Measurements from ENCODE around the gene DYNLT2. TPM values are rescaled to one million over a fixed set of nuclear protein-coding genes. Genes with fewer than 3 reads are reported as not detected.
A peak's percentile ranks its signal among the peaks of the same experiment; 100 is the strongest.
"Not testable (repeated sequence)": the region's sequence is repeated elsewhere in the genome, so short reads cannot be mapped to it uniquely, and the experiment has no call there.

DYNLT2 gene
- total RNA-seq, 1 donor from 2014 or later: 1.6 TPM

DNA sequence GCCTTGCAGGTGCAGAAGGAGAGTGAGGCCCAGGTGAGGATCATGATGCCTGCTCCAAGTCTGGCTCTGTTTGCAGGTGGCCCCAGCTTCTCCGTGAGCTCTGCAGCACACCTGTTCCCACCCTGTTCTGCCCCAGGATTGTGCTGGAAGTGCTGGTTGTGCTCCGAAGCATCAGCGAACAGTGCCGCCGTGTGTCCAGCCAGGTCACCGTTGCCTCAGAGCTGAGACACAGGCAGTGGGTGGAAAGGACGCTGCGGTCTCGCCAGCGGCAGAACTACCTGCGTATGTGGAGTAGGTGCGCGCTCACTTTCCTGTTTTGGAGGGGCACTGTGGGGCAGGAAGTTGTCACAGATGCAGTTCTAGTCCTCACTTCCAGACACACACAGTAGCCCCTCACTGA lies 25.0 kb upstream of the DYNLT2 start:
- Histone ChIP-seq H3K27ac (no peak overlapping the region), H3K4me3 (no peak overlapping the region), H3K4me1 (no peaks in the 10 kb centered on the region), H3K36me3 (peaks cover 71% of the 10 kb centered on the region), H3K27me3 (ENCODE audit: low read depth) (no peaks in the 10 kb centered on the region), H3K9me3 (no peaks in the 10 kb centered on the region)
- DNase-seq: no peak
- TF ChIP-seq, protein P1, sequence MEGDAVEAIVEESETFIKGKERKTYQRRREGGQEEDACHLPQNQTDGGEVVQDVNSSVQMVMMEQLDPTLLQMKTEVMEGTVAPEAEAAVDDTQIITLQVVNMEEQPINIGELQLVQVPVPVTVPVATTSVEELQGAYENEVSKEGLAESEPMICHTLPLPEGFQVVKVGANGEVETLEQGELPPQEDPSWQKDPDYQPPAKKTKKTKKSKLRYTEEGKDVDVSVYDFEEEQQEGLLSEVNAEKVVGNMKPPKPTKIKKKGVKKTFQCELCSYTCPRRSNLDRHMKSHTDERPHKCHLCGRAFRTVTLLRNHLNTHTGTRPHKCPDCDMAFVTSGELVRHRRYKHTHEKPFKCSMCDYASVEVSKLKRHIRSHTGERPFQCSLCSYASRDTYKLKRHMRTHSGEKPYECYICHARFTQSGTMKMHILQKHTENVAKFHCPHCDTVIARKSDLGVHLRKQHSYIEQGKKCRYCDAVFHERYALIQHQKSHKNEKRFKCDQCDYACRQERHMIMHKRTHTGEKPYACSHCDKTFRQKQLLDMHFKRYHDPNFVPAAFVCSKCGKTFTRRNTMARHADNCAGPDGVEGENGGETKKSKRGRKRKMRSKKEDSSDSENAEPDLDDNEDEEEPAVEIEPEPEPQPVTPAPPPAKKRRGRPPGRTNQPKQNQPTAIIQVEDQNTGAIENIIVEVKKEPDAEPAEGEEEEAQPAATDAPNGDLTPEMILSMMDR (IDR thresholded peaks at IDR 0.05): no peak
- ATAC-seq: no peak
- intact Hi-C loops (cut with DNase I): no loop called here

GRCh38 chr6:169775321-169775720 lies 23.9 kb upstream of the DYNLT2 start:
- TF ChIP-seq, protein P1 (IDR thresholded peaks at IDR 0.05): no peak
- ATAC-seq: no peak
- intact Hi-C loops (cut with DNase I): no loop called here
- Histone ChIP-seq H3K4me3 (no peak overlapping the region), H3K4me1 (no peaks in the 10 kb centered on the region), H3K9me3 (no peaks in the 10 kb centered on the region), H3K36me3 (peaks cover 74% of the 10 kb centered on the region), H3K27me3 (ENCODE audit: low read depth) (no peaks in the 10 kb centered on the region), H3K27ac (no peak overlapping the region)
- no peak for DNase-seq

- ATAC-seq: no peak
- intact Hi-C loops (cut with DNase I): no loop called here
These were observed 23.0 kb upstream of the DYNLT2 start for GRCh38 chr6:169774347-169774746.

DNA sequence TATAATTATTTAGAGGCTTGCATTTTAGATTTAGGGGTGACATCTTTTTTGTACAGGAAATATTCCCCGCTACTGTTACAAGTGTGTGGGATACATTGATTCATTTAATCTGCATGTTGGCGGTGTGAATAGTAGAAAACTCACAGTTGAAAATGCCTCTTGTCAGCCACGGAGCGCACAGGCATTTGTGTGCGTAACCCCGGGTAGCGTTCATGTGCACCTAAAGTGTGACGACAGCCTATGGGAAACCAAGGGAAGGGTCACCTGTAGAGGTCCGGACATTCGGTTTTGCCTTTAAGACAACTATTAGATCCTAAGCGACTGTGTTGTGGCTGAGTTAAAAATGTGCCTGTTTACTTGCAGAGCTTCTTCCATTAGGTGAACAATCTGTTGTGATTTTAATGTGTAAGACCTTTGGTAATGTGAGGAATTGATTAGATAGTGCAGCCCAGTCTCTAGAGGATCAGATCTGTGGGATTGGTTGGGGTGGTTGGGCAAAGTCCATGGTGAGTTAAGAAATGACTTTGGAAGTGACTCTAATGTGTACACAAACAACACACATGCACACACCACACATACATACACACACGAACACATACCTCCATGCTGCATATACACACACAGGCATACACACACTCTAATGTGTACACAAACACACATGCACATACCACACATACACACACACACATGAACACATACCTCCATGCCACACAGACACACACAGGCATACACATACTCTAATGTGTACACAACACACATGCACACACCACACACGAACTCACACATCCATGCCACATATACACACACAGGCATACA lies 15.8 kb upstream of the DYNLT2 start:
- H3K4me1 ChIP-seq: no peaks in the 10 kb centered on the region
- H3K27ac ChIP-seq: no peak overlapping the region
- H3K36me3 ChIP-seq: peaks cover 80% of the 10 kb centered on the region
- TF ChIP-seq, protein P1 (IDR thresholded peaks at IDR 0.05): no peak
- no peaks in the 10 kb centered on the region for H3K9me3 ChIP-seq
- DNase-seq (no peak), ATAC-seq (peak in 1 of 2 donors; percentile 34)
- H3K27me3 ChIP-seq (ENCODE audit: low read depth): no peaks in the 10 kb centered on the region
- intact Hi-C loops (cut with DNase I): no loop called here
- H3K4me3 ChIP-seq: no peak overlapping the region

More at GRCh38 chr6:169774347-169774746, 23.0 kb upstream of the DYNLT2 start:
- H3K4me3 ChIP-seq: no peak overlapping the region
- H3K36me3 ChIP-seq: peaks cover 72% of the 10 kb centered on the region
- TF ChIP-seq, protein P1 (IDR thresholded peaks at IDR 0.05): no peak
- DNase-seq: no peak
- H3K27me3 ChIP-seq (ENCODE audit: low read depth): no peaks in the 10 kb centered on the region
- no peaks in the 10 kb centered on the region for H3K4me1 ChIP-seq
- no peaks in the 10 kb centered on the region for H3K9me3 ChIP-seq
- no peak overlapping the region for H3K27ac ChIP-seq

- intact Hi-C loops (cut with DNase I): no loop called here
- peaks cover 83% of the 10 kb centered on the region for H3K36me3 ChIP-seq
- DNase-seq (no peak), ATAC-seq (peak; percentile 42 to 53)
- no peaks in the 10 kb centered on the region for H3K27me3 ChIP-seq (ENCODE audit: low read depth)
- H3K4me1 ChIP-seq: no peaks in the 10 kb centered on the region
- H3K27ac ChIP-seq: peak overlapping the region; percentile 42
- no peak overlapping the region for H3K4me3 ChIP-seq
- H3K9me3 ChIP-seq: no peaks in the 10 kb centered on the region
- TF ChIP-seq, protein P1 (IDR thresholded peaks at IDR 0.05): no peak
These were observed 14.9 kb upstream of the DYNLT2 start for GRCh38 chr6:169766232-169766631.

- H3K4me1 ChIP-seq; H3K27me3 ChIP-seq (ENCODE audit: low read depth); intact Hi-C loops (cut with DNase I); H3K9me3 ChIP-seq; DNase-seq; ATAC-seq; H3K4me3 ChIP-seq: not testable (repeated sequence)
- Histone ChIP-seq H3K27ac (peak overlapping the region; percentile 42), H3K36me3 (peaks cover 88% of the 10 kb centered on the region)
These were observed 14.4 kb upstream of the DYNLT2 start for GRCh38 chr6:169765789-169766188.

All from lower lobe of right lung (tissue), 2 donors.